MCF 10A (cell line): Measurements from ENCODE around the gene IGF1R. TPM values are rescaled to one million over a fixed set of nuclear protein-coding genes. Genes with fewer than 3 reads are reported as not detected.

Experiments
- BruUV-seq: library from RNA; stranded (reverse); fragments of 400-500 nt; replicated peaks from 2 replicates; lab custom pipeline; 2021; lab: Mats Ljungman, UMichigan
- CTCF ChIA-PET: fragments of 300-600 bp; sonication (Branson Sonifier 250); formaldehyde crosslinking; extraction: SDS; loops from one replicate; lab custom pipeline; 2021; ENCODE audit warnings: antibody characterized with exemption, inconsistent platforms; lab: Yijun Ruan, JAX
- POLR2A ChIA-PET: fragments of 300-600, 350-650 bp; sonication (Branson Sonifier 250); formaldehyde crosslinking; extraction: SDS; loops from one replicate; lab custom pipeline; 2020; ENCODE audit warnings: antibody characterized with exemption, inconsistent platforms; lab: Yijun Ruan, JAX
- DNase-seq: peaks from one replicate; pipeline ENCODE4 v3.0.0-alpha.2; 2018; ENCODE audit not compliant: unreplicated experiment
- H3K27ac Mint-ChIP-seq: one replicate; pipeline ENCODE4 v1.8.0; 2022; ENCODE audit warnings: mild to moderate bottlenecking, low read depth, mixed read lengths; ENCODE audit not compliant: unreplicated experiment
- H3K27me3 Mint-ChIP-seq: one replicate; pipeline ENCODE4 v1.8.0; 2022; ENCODE audit warnings: mixed read lengths; ENCODE audit not compliant: insufficient read depth, unreplicated experiment
- H3K36me3 Mint-ChIP-seq: one replicate; pipeline ENCODE4 v1.8.0; 2022; ENCODE audit warnings: mild to moderate bottlenecking, moderate library complexity, mixed read lengths; ENCODE audit not compliant: insufficient read depth, unreplicated experiment
- H3K4me1 Mint-ChIP-seq: one replicate; pipeline ENCODE4 v1.8.0; 2022; ENCODE audit warnings: mixed read lengths; ENCODE audit not compliant: insufficient read depth, unreplicated experiment
- H3K4me3 Mint-ChIP-seq: one replicate; pipeline ENCODE4 v1.8.0; 2022; ENCODE audit warnings: mild to moderate bottlenecking, moderate library complexity, mixed read lengths; ENCODE audit not compliant: unreplicated experiment
- H3K9me3 Mint-ChIP-seq: one replicate; pipeline ENCODE4 v1.8.0; 2022; ENCODE audit warnings: mixed read lengths; ENCODE audit not compliant: unreplicated experiment
- CTCF ChIP-seq: fragments of 200-600 bp; IDR thresholded peaks from one replicate; pipeline ENCODE4 v1.8.0; 2022; ENCODE audit warnings: antibody characterized with exemption, mild to moderate bottlenecking; ENCODE audit not compliant: unreplicated experiment
- intact Hi-C: fragments of 100-400 bp; cut with micrococcal nuclease; formaldehyde crosslinking; loops from 2 replicates; pipeline ENCODE4 v1.14.1; 2022
- total RNA-seq: library from RNA; stranded (reverse); gene quantifications from 2 replicates; pipeline ENCODE4 v1.2.3, GENCODE V29; 2022

The IGF1R gene
- total RNA-seq, 1 experiment from 2014 or later = 53.3 TPM

GRCh38 chr15:98690272-98690950, 42.1 kb downstream of the IGF1R start:
- H3K27me3 Mint-ChIP-seq = no peaks in the 10 kb centered on the region
- no peak overlapping the region for H3K27ac Mint-ChIP-seq
- BruUV-seq = no TSS peak
- peaks cover 22% of the 10 kb centered on the region for H3K4me1 Mint-ChIP-seq
- peaks cover 3% of the 10 kb centered on the region for H3K36me3 Mint-ChIP-seq
- no peak for TF ChIP-seq CTCF
- DNase-seq = no peak
- no peaks in the 10 kb centered on the region for H3K9me3 Mint-ChIP-seq
- POLR2A ChIA-PET = interaction anchor here (1.6 kb wide), 2 partner anchors 36 to 184 kb away, joined by 3 to 7 read pairs; no protein-coding TSS in a partner anchor
- intact Hi-C loops = no loop called here
- H3K4me3 Mint-ChIP-seq = no peak overlapping the region
- CTCF ChIA-PET = no interaction called here

- CTCF ChIA-PET = interaction anchor here (0.7 kb wide), 1 partner anchor 28 kb away, joined by 3 read pairs; no protein-coding TSS in a partner anchor
- no peak overlapping the region for H3K4me3 Mint-ChIP-seq
- H3K27me3 Mint-ChIP-seq = no peaks in the 10 kb centered on the region
- no peak overlapping the region for H3K27ac Mint-ChIP-seq
- POLR2A ChIA-PET = interaction anchor here (0.6 to 1.0 kb wide), 2 partner anchors 157 to 182 kb away, joined by 3 to 6 read pairs; no protein-coding TSS in a partner anchor
- H3K36me3 Mint-ChIP-seq = no peaks in the 10 kb centered on the region
- no TSS peak for BruUV-seq
- no peaks in the 10 kb centered on the region for H3K9me3 Mint-ChIP-seq
- DNase-seq = no peak
- intact Hi-C loops = no loop called here
- peaks cover 21% of the 10 kb centered on the region for H3K4me1 Mint-ChIP-seq
- TF ChIP-seq CTCF = no peak
These were observed 43.9 kb downstream of the IGF1R start for GRCh38 chr15:98692213-98692612.

- CTCF ChIA-PET = no interaction called here
- Mint-ChIP-seq H3K36me3 (no peaks in the 10 kb centered on the region), H3K27me3 (no peaks in the 10 kb centered on the region), H3K4me1 (peaks cover 27% of the 10 kb centered on the region), H3K27ac (no peak overlapping the region), H3K9me3 (no peaks in the 10 kb centered on the region), H3K4me3 (no peak overlapping the region)
- TF ChIP-seq CTCF = no peak
- DNase-seq = no peak
- POLR2A ChIA-PET = interaction anchor here (1.0 kb wide), 1 partner anchor 179 kb away, joined by 3 read pairs; no protein-coding TSS in a partner anchor
- intact Hi-C loops = no loop called here
- no TSS peak for BruUV-seq
These were observed 45.8 kb downstream of the IGF1R start for GRCh38 chr15:98694161-98694560.

GRCh38 chr15:98698792-98699191, 50.5 kb downstream of the IGF1R start:
- no peak overlapping the region for H3K4me3 Mint-ChIP-seq
- H3K9me3 Mint-ChIP-seq = no peaks in the 10 kb centered on the region
- no peak for TF ChIP-seq CTCF
- no TSS peak for BruUV-seq
- intact Hi-C loops = no loop called here
- peaks cover 5% of the 10 kb centered on the region for H3K36me3 Mint-ChIP-seq
- no peaks in the 10 kb centered on the region for H3K27me3 Mint-ChIP-seq
- no peak for DNase-seq
- POLR2A ChIA-PET = interaction anchor here (0.9 kb wide), 1 partner anchor 173 kb away, joined by 5 read pairs; no protein-coding TSS in a partner anchor
- peak overlapping the region; percentile 42 for H3K27ac Mint-ChIP-seq
- peaks cover 28% of the 10 kb centered on the region for H3K4me1 Mint-ChIP-seq
- CTCF ChIA-PET = interaction anchor here (0.7 to 0.8 kb wide), 3 partner anchors 39 to 174 kb away, joined by 3 to 4 read pairs (median 3); no protein-coding TSS in a partner anchor
